Endothelial cell of umbilical vein (primary cell): ENCODE results near the gene ACR. TPM values are rescaled to one million over a fixed set of nuclear protein-coding genes. Genes with fewer than 3 reads are reported as not detected.

Experiments
- BruUV-seq: library from RNA; stranded (reverse); fragments of 400-500 nt; replicated peaks from 2 replicates; lab custom pipeline; 2021; lab: Mats Ljungman, UMichigan
- CTCF ChIA-PET: fragments of 300-600, 350-600 bp; sonication (Branson Sonifier 250); formaldehyde crosslinking; loops from one replicate; lab custom pipeline; 2021; ENCODE audit warnings: antibody characterized with exemption, inconsistent platforms; lab: Charles Lee
- POLR2A ChIA-PET: fragments of 300-600, 350-600 bp; sonication (Branson Sonifier 250); formaldehyde crosslinking; loops from one replicate; lab custom pipeline; 2021; ENCODE audit warnings: antibody characterized with exemption, inconsistent platforms; lab: Charles Lee
- DNase-seq: peaks from one replicate; pipeline ENCODE4 v3.0.0-alpha.2; 2011; ENCODE audit warnings: low read depth, low spot score
- FAIRE-seq: peaks from 2 replicates; lab custom pipeline; 2011; peaks lifted over from hg19 to GRCh38; lab: Jason Lieb, UNC
- H2AFZ ChIP-seq: 2 replicates; pipeline ENCODE4 v1.6.0; 2012; ENCODE audit warnings: low read depth, low read length, control low read depth, inconsistent platforms
- H3K27ac ChIP-seq: 2 replicates; pipeline ENCODE4 v1.5.1; 2011; ENCODE audit warnings: low read depth, mild to moderate bottlenecking, control low read depth, low read length, moderate library complexity; ENCODE audit not compliant: insufficient read depth
- H3K27me3 ChIP-seq, 2 experiments: 2 replicates each; pipeline versions ENCODE4 v1.6.0 to v1.6.1; 2011; ENCODE audit warnings: low read length in 2 of 2, mixed read lengths in 1 of 2; ENCODE audit not compliant: control insufficient read depth in 2 of 2, insufficient read depth in 2 of 2
- H3K36me3 ChIP-seq, 2 experiments: 2 replicates in 1 of 2; 3 replicates in 1 of 2; pipeline ENCODE4 v1.5.1; 2011; ENCODE audit warnings: low read length in 2 of 2, mild to moderate bottlenecking in 1 of 2, moderate library complexity in 1 of 2; ENCODE audit not compliant: control insufficient read depth in 2 of 2, insufficient read depth in 2 of 2; ENCODE audit errors: extremely low read depth in 1 of 2
- H3K4me1 ChIP-seq: 3 replicates; pipeline ENCODE4 v1.5.1; 2011; ENCODE audit warnings: mild to moderate bottlenecking, low read length; ENCODE audit not compliant: control insufficient read depth, insufficient read depth; ENCODE audit errors: extremely low read depth
- H3K4me2 ChIP-seq: 2 replicates; pipeline ENCODE4 v1.6.1; 2011; ENCODE audit warnings: low read length, control low read depth, mixed read lengths; ENCODE audit not compliant: insufficient read depth
- H3K4me3 ChIP-seq, 3 experiments: fragments of 200-600 bp in 1 of 3; sonication (generic), shearing (Covaris generic) in 1 of 3; replicated peaks in 1 of 3; 2 replicates each; pipeline ENCODE4 v1.5.1; 2011 to 2016; ENCODE audit warnings: control low read depth in 3 of 3, low read length in 3 of 3, mild to moderate bottlenecking in 2 of 3, inconsistent platforms in 1 of 3, low read depth in 1 of 3, moderate library complexity in 1 of 3; ENCODE audit not compliant: insufficient read depth in 1 of 3
- H3K79me2 ChIP-seq: 2 replicates; pipeline ENCODE4 v1.6.0; 2012; ENCODE audit warnings: low read length, inconsistent platforms; ENCODE audit not compliant: control insufficient read depth, insufficient read depth
- H3K9ac ChIP-seq: replicated peaks from 2 replicates; pipeline ENCODE3; 2011; ENCODE audit warnings: low read length, control low read depth; ENCODE audit not compliant: insufficient read depth; ENCODE audit errors: extremely low read depth
- H3K9me1 ChIP-seq: replicated peaks from 3 replicates; pipeline ENCODE4 v1.6.0; 2011; ENCODE audit warnings: mild to moderate bottlenecking, low read length; ENCODE audit not compliant: control insufficient read depth, insufficient read depth; ENCODE audit errors: extremely low read depth
- H3K9me3 ChIP-seq: replicated peaks from 2 replicates; pipeline ENCODE4 v1.5.1; 2012; ENCODE audit warnings: low read length, inconsistent platforms; ENCODE audit not compliant: control insufficient read depth, insufficient read depth
- H4K20me1 ChIP-seq: replicated peaks from 2 replicates; pipeline ENCODE3; 2011; ENCODE audit warnings: mild to moderate bottlenecking, low read length; ENCODE audit not compliant: control insufficient read depth, insufficient read depth; ENCODE audit errors: extremely low read depth
- EZH2 ChIP-seq: IDR thresholded peaks from 2 replicates; pipeline ENCODE4 v1.6.1; 2012; ENCODE audit warnings: borderline replicate concordance, low read depth, mild to moderate bottlenecking, moderate library complexity, low read length, inconsistent platforms; ENCODE audit not compliant: severe bottlenecking
- FOS ChIP-seq: IDR thresholded peaks from 2 replicates; pipeline ENCODE4 v1.6.1; 2011; ENCODE audit warnings: mild to moderate bottlenecking, low read length, moderate library complexity, borderline replicate concordance; ENCODE audit not compliant: insufficient read depth
- JUN ChIP-seq: IDR thresholded peaks from 2 replicates; pipeline ENCODE4 v1.6.1; 2011; ENCODE audit warnings: borderline replicate concordance, low read depth; ENCODE audit not compliant: insufficient read length, insufficient read depth
- dilution Hi-C: fragments of 300-500 bp; cut with MboI; formaldehyde crosslinking; loops from one replicate; pipeline ENCODE4 v1.15.0; 2019; ENCODE audit warnings: low sequenced_read_pairs; ENCODE audit not compliant: extremely low pct_ligation_motif_present
- intact Hi-C: fragments of 100-400 bp; cut with micrococcal nuclease; formaldehyde crosslinking; loops from one replicate; pipeline ENCODE4 v1.10.0; 2022
- polyA plus RNA-seq, 4 experiments: library from polyadenylated mRNA; depleted of rRNA in 3 of 4; stranded (reverse) in 3 of 4; unstranded in 1 of 4; fragments of >200 nt; gene quantifications; 2 replicates each; pipeline versions ENCODE4 v1.2.1 to v1.2.3, GENCODE V29; 2011 to 2012; ENCODE audit warnings: missing spikeins in 1 of 4
- total RNA-seq: library from RNA; stranded (reverse); gene quantifications from 2 replicates; pipeline ENCODE4 v1.2.3, GENCODE V29; 2021
- TF ChIP-seq, protein P1 (sequence below), 2 donors: IDR thresholded peaks; 1 replicate in 1 of 2; 2 replicates in 1 of 2; pipeline ENCODE4 v1.5.1; 2011; ENCODE audit warnings: low read length in 2 of 2, mild to moderate bottlenecking in 2 of 2, moderate library complexity in 2 of 2, control low read depth in 1 of 2, inconsistent platforms in 1 of 2, low read depth in 1 of 2; ENCODE audit not compliant: insufficient read depth in 1 of 2; ENCODE audit errors: extremely low read depth in 1 of 2

Gene ACR
- total and polyA plus RNA-seq, 2 donors (not counting 3 experiments of a cell fraction or from before 2014, with no cell fraction given), result 0.91 to 4.1 TPM

DNA sequence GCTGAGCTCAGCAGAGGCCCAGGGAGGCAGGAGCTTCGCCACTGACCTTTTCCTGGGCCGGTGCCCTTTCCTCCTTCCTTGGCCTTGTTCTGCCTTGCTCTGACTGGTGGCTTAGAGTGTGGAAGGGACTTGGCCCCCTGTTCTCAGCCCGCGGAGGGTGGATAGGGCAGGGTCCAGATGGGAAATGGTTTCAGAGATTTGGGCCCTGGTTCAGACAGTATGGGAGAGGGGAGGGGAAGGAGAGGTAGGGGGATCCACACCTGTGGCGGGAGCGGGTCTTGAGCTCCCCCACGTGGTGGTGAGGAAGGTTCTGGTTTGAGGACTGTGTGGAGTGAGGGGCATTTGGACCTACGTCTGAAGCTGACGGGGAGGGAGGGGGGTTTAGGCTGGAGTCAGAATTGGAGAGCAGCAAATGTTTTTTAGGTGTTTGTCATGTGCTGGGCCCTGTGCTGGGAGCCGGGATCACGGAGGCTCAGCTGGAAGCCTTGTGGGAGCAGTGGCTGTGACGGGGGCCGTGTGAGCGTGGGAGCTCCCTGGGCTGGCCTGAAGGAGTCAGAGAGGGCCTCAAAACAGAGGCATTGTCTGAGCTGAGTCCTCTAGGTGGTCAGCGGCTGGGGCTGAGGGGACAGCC lies 38.1 kb upstream of the ACR start:
- no peaks in the 10 kb centered on the region for H4K20me1 ChIP-seq
- no peaks in the 10 kb centered on the region for H3K9me3 ChIP-seq
- no peak overlapping the region for H2AFZ ChIP-seq
- TF ChIP-seq FOS (no peak), EZH2 (no peak), JUN (no peak)
- TF ChIP-seq, protein P1, sequence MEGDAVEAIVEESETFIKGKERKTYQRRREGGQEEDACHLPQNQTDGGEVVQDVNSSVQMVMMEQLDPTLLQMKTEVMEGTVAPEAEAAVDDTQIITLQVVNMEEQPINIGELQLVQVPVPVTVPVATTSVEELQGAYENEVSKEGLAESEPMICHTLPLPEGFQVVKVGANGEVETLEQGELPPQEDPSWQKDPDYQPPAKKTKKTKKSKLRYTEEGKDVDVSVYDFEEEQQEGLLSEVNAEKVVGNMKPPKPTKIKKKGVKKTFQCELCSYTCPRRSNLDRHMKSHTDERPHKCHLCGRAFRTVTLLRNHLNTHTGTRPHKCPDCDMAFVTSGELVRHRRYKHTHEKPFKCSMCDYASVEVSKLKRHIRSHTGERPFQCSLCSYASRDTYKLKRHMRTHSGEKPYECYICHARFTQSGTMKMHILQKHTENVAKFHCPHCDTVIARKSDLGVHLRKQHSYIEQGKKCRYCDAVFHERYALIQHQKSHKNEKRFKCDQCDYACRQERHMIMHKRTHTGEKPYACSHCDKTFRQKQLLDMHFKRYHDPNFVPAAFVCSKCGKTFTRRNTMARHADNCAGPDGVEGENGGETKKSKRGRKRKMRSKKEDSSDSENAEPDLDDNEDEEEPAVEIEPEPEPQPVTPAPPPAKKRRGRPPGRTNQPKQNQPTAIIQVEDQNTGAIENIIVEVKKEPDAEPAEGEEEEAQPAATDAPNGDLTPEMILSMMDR (IDR thresholded peaks at IDR 0.05; ENCODE audit: extremely low read depth in 1 of 2, insufficient read depth in 1 of 2, low read depth in 1 of 2, low read length in 2 of 2), result peak; percentile 8 to 14
- dilution Hi-C loops (no loop called here), intact Hi-C loops (no loop called here)
- H3K9ac ChIP-seq, result no peak overlapping the region
- no peak overlapping the region for H3K4me3 ChIP-seq
- no TSS peak for BruUV-seq
- ChIA-PET POLR2A (no interaction called here), CTCF (interaction anchor here (1.0 to 2.5 kb wide), 2 partner anchors 58 to 79 kb away, joined by 5 to 12 read pairs; no protein-coding TSS in a partner anchor)
- H3K9me1 ChIP-seq, result no peaks in the 10 kb centered on the region
- H3K4me1 ChIP-seq, result peaks cover 8% of the 10 kb centered on the region
- H3K36me3 ChIP-seq, result peaks cover 45 to 85% of the 10 kb centered on the region in 2 experiments
- no peaks in the 10 kb centered on the region for H3K27me3 ChIP-seq
- no peak overlapping the region for H3K4me2 ChIP-seq
- no peak overlapping the region for H3K27ac ChIP-seq
- FAIRE-seq (no peak), DNase-seq (no peak)
- H3K79me2 ChIP-seq, result peaks cover 87% of the 10 kb centered on the region
